ENCODE results near the gene KCNMA1.
A peak's percentile ranks its signal among the peaks of the same experiment; 100 is the strongest.

The KCNMA1 gene

GRCh38 chr10:77023396-77023795 lies 614.2 kb downstream of the KCNMA1 start:
- no peak for DNase-seq

- no peak for DNase-seq
Measured at GRCh38 chr10:77022671-77023070, 614.9 kb downstream of the KCNMA1 start.

GRCh38 chr10:77021966-77022490 lies 615.6 kb downstream of the KCNMA1 start:
- no peak for DNase-seq

GRCh38 chr10:77020426-77021040 lies 617.1 kb downstream of the KCNMA1 start:
- DNase-seq = no peak

- no peak for DNase-seq
Measured at GRCh38 chr10:77016855-77017254, 620.8 kb downstream of the KCNMA1 start.

GRCh38 chr10:77016278-77016815 lies 621.3 kb downstream of the KCNMA1 start:
- DNase-seq = no peak

- no peak for DNase-seq
Measured at GRCh38 chr10:77015360-77015759, 622.2 kb downstream of the KCNMA1 start.

GRCh38 chr10:77012812-77013500 lies 624.7 kb downstream of the KCNMA1 start:
- DNase-seq = no peak

- no peak for DNase-seq
Measured at GRCh38 chr10:77011874-77012811, 625.5 kb downstream of the KCNMA1 start.

GRCh38 chr10:77010430-77010829 lies 627.2 kb downstream of the KCNMA1 start:
- DNase-seq = no peak

GRCh38 chr10:77007834-77008233 lies 629.8 kb downstream of the KCNMA1 start:
- no peak for DNase-seq

GRCh38 chr10:77006836-77007511 lies 630.6 kb downstream of the KCNMA1 start:
- DNase-seq = no peak

GRCh38 chr10:77005871-77006270 lies 631.7 kb downstream of the KCNMA1 start:
- no peak for DNase-seq

- DNase-seq = peak; percentile 47
Measured at GRCh38 chr10:77004917-77005564, 632.6 kb downstream of the KCNMA1 start.

GRCh38 chr10:77002872-77003271 lies 634.7 kb downstream of the KCNMA1 start:
- no peak for DNase-seq

GRCh38 chr10:77001206-77001605 lies 636.4 kb downstream of the KCNMA1 start:
- no peak for DNase-seq

GRCh38 chr10:76998451-76998850 lies 639.2 kb downstream of the KCNMA1 start:
- DNase-seq = peak; percentile 39

- no peak for DNase-seq
Measured at GRCh38 chr10:76997631-76998030, 640.0 kb downstream of the KCNMA1 start.

- no peak for DNase-seq
Measured at GRCh38 chr10:76995023-76995422, 642.6 kb downstream of the KCNMA1 start.

GRCh38 chr10:76993213-76993612 lies 644.4 kb downstream of the KCNMA1 start:
- no peak for DNase-seq

GRCh38 chr10:76992467-76992866 lies 645.1 kb downstream of the KCNMA1 start:
- no peak for DNase-seq

- DNase-seq = no peak
Measured at GRCh38 chr10:76991621-76992020, 646.0 kb downstream of the KCNMA1 start.

Data from NCI-H1092 treated with DMSO at 0.1 percent for 48 hours (cell line).